ENCODE measurements around the gene NEDD9. TPM values are rescaled to one million over a fixed set of nuclear protein-coding genes. Genes with fewer than 3 reads are reported as not detected.

Gene NEDD9
- total RNA-seq, 1 donor = 32.9 TPM

DNA sequence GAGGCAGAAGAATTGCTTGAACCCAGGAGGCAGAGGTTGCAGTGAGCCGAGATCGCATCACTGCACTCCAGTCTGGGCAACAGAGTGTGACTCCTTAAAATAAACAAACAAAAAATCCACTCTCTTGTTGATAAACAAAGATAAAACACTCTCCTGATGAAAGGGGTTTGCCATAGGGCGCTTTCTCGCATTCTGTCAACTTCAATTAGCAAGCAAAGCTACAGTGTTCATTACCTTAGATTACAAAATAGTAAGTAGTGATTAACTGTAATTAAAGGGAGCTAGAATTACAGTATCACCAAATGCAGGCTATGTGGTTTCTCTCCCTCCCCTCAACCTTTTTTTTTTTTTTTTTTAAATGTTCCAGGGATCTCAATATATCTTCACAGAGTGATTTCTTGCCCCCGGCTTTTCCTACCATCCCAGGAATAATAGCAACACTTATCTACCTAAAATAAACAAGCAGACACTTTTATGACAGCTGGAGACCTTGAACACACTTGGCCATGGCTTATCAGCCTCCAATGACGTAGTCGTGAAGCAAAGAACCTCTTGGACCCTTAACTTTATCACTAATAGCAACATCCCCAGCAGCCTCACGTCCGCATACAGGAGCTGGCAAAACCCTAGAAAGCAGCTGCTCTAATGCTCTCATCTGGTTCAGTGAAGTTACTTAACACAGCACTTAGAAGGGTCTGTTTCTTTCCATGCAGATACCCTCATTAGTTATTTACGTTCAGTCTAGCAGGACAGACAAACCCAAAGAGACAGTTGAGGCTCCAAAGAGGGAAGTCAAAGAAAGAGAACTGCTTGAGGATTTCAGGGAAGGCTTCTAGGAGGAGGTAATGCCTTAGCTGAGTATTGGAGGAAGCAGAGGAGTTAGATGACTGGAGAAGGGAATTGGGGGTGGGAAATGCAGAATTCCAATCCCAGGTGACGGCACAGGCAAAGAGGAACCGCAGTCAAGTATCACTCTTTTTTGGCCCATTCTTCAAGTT lies 37.9 kb upstream of the NEDD9 start:
- Histone ChIP-seq H3K4me1 (ENCODE audit: insufficient read depth, low read length) (no peaks in the 10 kb centered on the region), H3K27me3 (ENCODE audit: insufficient read depth, low read length) (no peaks in the 10 kb centered on the region), H2AFZ (ENCODE audit: low read length) (no peak overlapping the region), H3K4me3 (ENCODE audit: insufficient read depth, low read length) (no peak overlapping the region), H3K27ac (ENCODE audit: low read depth, low read length) (no peak overlapping the region), H4K20me1 (ENCODE audit: insufficient read depth, low read length) (no peaks in the 10 kb centered on the region), H3K4me2 (ENCODE audit: insufficient read depth, low read length) (no peak overlapping the region), H3K9me3 (ENCODE audit: low read depth, low read length) (no peaks in the 10 kb centered on the region), H3K79me2 (ENCODE audit: insufficient read depth, low read length) (no peaks in the 10 kb centered on the region), H3K36me3 (ENCODE audit: insufficient read depth, low read length) (no peaks in the 10 kb centered on the region)
- DNase-seq (ENCODE audit: insufficient read length, low spot score, missing footprints) = no peak
- TF ChIP-seq, protein P1, sequence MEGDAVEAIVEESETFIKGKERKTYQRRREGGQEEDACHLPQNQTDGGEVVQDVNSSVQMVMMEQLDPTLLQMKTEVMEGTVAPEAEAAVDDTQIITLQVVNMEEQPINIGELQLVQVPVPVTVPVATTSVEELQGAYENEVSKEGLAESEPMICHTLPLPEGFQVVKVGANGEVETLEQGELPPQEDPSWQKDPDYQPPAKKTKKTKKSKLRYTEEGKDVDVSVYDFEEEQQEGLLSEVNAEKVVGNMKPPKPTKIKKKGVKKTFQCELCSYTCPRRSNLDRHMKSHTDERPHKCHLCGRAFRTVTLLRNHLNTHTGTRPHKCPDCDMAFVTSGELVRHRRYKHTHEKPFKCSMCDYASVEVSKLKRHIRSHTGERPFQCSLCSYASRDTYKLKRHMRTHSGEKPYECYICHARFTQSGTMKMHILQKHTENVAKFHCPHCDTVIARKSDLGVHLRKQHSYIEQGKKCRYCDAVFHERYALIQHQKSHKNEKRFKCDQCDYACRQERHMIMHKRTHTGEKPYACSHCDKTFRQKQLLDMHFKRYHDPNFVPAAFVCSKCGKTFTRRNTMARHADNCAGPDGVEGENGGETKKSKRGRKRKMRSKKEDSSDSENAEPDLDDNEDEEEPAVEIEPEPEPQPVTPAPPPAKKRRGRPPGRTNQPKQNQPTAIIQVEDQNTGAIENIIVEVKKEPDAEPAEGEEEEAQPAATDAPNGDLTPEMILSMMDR (IDR thresholded peaks at IDR 0.05; ENCODE audit: extremely low read depth, low read depth, low read length) = no peak

DNA sequence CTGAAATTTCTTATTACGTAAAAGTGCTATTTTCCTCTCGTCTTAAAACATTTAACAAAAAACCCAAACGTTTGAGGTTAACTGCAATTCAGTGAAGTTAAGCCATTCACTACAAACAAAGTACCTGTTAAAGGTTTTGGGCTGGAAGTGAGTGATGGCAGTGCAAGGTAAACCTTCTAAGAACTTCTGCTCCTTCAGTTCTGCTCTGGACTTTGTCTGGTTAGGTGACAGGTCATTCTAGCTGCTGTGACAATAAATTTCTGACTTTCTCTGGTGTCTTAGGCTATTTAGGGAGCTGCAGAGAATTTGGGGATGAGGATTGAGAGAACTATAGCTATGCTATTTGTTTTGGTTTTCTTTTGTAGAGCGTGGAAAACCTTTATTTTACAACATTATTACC lies 36.5 kb upstream of the NEDD9 start:
- no peaks in the 10 kb centered on the region for H3K4me1 ChIP-seq (ENCODE audit: insufficient read depth, low read length)
- H2AFZ ChIP-seq (ENCODE audit: low read length) = no peak overlapping the region
- H3K4me3 ChIP-seq (ENCODE audit: insufficient read depth, low read length) = no peak overlapping the region
- no peaks in the 10 kb centered on the region for H3K36me3 ChIP-seq (ENCODE audit: insufficient read depth, low read length)
- H3K79me2 ChIP-seq (ENCODE audit: insufficient read depth, low read length) = no peaks in the 10 kb centered on the region
- no peak overlapping the region for H3K27ac ChIP-seq (ENCODE audit: low read depth, low read length)
- H3K27me3 ChIP-seq (ENCODE audit: insufficient read depth, low read length) = no peaks in the 10 kb centered on the region
- TF ChIP-seq, protein P1 (IDR thresholded peaks at IDR 0.05; ENCODE audit: extremely low read depth, low read depth, low read length) = no peak
- no peaks in the 10 kb centered on the region for H4K20me1 ChIP-seq (ENCODE audit: insufficient read depth, low read length)
- DNase-seq (ENCODE audit: insufficient read length, low spot score, missing footprints) = no peak
- no peaks in the 10 kb centered on the region for H3K9me3 ChIP-seq (ENCODE audit: low read depth, low read length)
- H3K4me2 ChIP-seq (ENCODE audit: insufficient read depth, low read length) = no peak overlapping the region

DNA sequence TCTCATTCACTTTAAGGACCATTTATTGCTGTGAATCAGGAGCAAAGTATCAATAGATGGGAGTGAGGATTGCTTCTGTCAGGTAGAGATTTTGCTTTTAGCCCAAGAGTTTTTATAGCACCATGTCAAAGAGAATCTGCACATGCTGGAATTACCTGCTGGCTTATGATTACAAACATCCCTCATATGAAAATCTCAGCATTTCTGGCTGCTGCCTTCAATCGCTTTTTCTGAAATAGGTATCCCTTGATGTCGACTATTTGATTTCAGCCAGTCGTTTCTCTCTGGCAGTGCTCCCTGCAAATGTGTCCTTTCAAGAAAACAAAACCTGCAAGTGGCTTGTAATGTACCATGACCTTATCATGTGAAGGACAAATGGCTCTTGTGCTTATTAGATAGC lies 34.5 kb upstream of the NEDD9 start:
- H3K4me3 ChIP-seq (ENCODE audit: insufficient read depth, low read length) = no peak overlapping the region
- no peaks in the 10 kb centered on the region for H3K27me3 ChIP-seq (ENCODE audit: insufficient read depth, low read length)
- H4K20me1 ChIP-seq (ENCODE audit: insufficient read depth, low read length) = no peaks in the 10 kb centered on the region
- H3K36me3 ChIP-seq (ENCODE audit: insufficient read depth, low read length) = no peaks in the 10 kb centered on the region
- no peak for DNase-seq (ENCODE audit: insufficient read length, low spot score, missing footprints)
- H3K27ac ChIP-seq (ENCODE audit: low read depth, low read length) = no peak overlapping the region
- no peak overlapping the region for H3K4me2 ChIP-seq (ENCODE audit: insufficient read depth, low read length)
- peaks cover 11% of the 10 kb centered on the region for H3K4me1 ChIP-seq (ENCODE audit: insufficient read depth, low read length)
- H3K79me2 ChIP-seq (ENCODE audit: insufficient read depth, low read length) = no peaks in the 10 kb centered on the region
- H2AFZ ChIP-seq (ENCODE audit: low read length) = no peak overlapping the region
- TF ChIP-seq, protein P1 (IDR thresholded peaks at IDR 0.05; ENCODE audit: extremely low read depth, low read depth, low read length) = no peak
- H3K9me3 ChIP-seq (ENCODE audit: low read depth, low read length) = no peaks in the 10 kb centered on the region

DNA sequence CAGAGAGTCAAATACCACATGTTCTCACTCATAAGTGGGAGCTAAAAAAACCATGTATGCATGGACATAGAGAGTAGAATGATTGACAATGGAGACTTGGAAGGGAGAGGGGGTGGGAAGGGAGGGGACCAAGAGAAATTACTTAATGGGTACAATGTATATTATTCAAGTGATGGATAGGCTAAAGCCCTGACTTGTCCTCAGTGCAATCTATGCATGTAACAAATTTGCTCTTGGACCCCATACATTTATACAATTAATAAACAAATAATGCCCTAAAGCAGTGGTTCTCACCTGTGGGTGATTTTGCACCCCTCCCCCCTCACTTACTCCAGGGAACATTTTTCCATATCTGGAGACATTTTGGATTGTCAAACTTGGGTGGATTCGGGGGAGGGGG lies 33.5 kb upstream of the NEDD9 start:
- no peak overlapping the region for H3K27ac ChIP-seq (ENCODE audit: low read depth, low read length)
- no peaks in the 10 kb centered on the region for H3K36me3 ChIP-seq (ENCODE audit: insufficient read depth, low read length)
- H3K27me3 ChIP-seq (ENCODE audit: insufficient read depth, low read length) = no peaks in the 10 kb centered on the region
- TF ChIP-seq, protein P1 (IDR thresholded peaks at IDR 0.05; ENCODE audit: extremely low read depth, low read depth, low read length) = no peak
- no peaks in the 10 kb centered on the region for H4K20me1 ChIP-seq (ENCODE audit: insufficient read depth, low read length)
- DNase-seq (ENCODE audit: insufficient read length, low spot score, missing footprints) = no peak
- peaks cover 11% of the 10 kb centered on the region for H3K4me1 ChIP-seq (ENCODE audit: insufficient read depth, low read length)
- H2AFZ ChIP-seq (ENCODE audit: low read length) = no peak overlapping the region
- H3K4me3 ChIP-seq (ENCODE audit: insufficient read depth, low read length) = no peak overlapping the region
- H3K4me2 ChIP-seq (ENCODE audit: insufficient read depth, low read length) = no peak overlapping the region
- H3K9me3 ChIP-seq (ENCODE audit: low read depth, low read length) = no peaks in the 10 kb centered on the region
- no peaks in the 10 kb centered on the region for H3K79me2 ChIP-seq (ENCODE audit: insufficient read depth, low read length)
